Heart left ventricle (tissue), 13 donors: ENCODE measurements around the gene VIM.

Experiments used
- CTCF ChIP-seq, 12 donors: fragments of 200-600 bp; sonication (generic) in 4 of 12; IDR thresholded peaks; one replicate each; pipeline versions ENCODE4 v1.5.0 to v1.8.0; 2018 to 2022; ENCODE audit warnings: antibody characterized with exemption in 12 of 12, mild to moderate bottlenecking in 5 of 12
- POLR2A ChIP-seq, 2 donors: fragments of 450-650 bp; IDR thresholded peaks; one replicate each; pipeline ENCODE4 v1.6.1; 2017; ENCODE audit warnings: antibody characterized with exemption in 2 of 2, mild to moderate bottlenecking in 2 of 2, moderate library complexity in 2 of 2
- donor health status: ischemic (EF 13 %, LVEDD 7.1; RV severe dilation, severe dysfunction).
- donor health status: DM: no; HTN: yes; CAD: no.
- donor health status: DM: no; HTN: no; CAD: no.
- donor health status: ischemic (EF 25% LVEDD 6.9; RV normal size, moderate dysfunction).
- donor health status: ischemic (EF 25% LVEDD 5.7; RV mildly dilated, moderate dysfunction).
- donor health status: ischemic (EF 35%, LVEDD 5.7; RV mildly dilated, moderate dysfunction).
- donor health status: nonischemic (EF 11% LVEDD 7.7; RV severe dilation, severe dysfunction).
- donor health status: DM: yes; HTN: yes; CAD: no.
- donor health status: PGD.
- donor health status: ischemic (EF 29% LVEDD 5.4; RV normal size, mild dysfunction).
- donor health status: nonischemic (EF 23%, LVEDD 6.1; RV moderate dilation, normal function).

- TF ChIP-seq CTCF (IDR thresholded peaks at IDR 0.05) (no peak), POLR2A (IDR thresholded peaks at IDR 0.05) (no peak)
These were observed 9.1 kb downstream of the VIM start for GRCh38 chr10:17237149-17237527.
